Fibroblast of pulmonary artery (primary cell): Measurements from ENCODE around the gene ARSB.

Experiments used
- DNase-seq: peaks from one replicate; pipeline ENCODE4 v3.0.0-alpha.2; 2010; ENCODE audit warnings: low read depth
- H3K4me3 ChIP-seq: replicated peaks from 2 replicates; pipeline ENCODE4 v1.5.1; 2011; ENCODE audit warnings: low read depth, mild to moderate bottlenecking, control low read depth, low read length, moderate library complexity
- CTCF ChIP-seq: IDR thresholded peaks from 2 replicates; pipeline ENCODE4 v1.5.1; 2011; ENCODE audit warnings: mild to moderate bottlenecking, control low read depth, low read length, inconsistent platforms; ENCODE audit errors: missing control alignments

The ARSB gene

GRCh38 chr5:78809444-78809843, 175.7 kb downstream of the ARSB start:
- no peak for DNase-seq
- no peak overlapping the region for H3K4me3 ChIP-seq
- no peak for TF ChIP-seq CTCF

GRCh38 chr5:78808818-78809217, 176.3 kb downstream of the ARSB start:
- no peak overlapping the region for H3K4me3 ChIP-seq
- DNase-seq: no peak
- TF ChIP-seq CTCF: no peak

GRCh38 chr5:78808380-78808779, 176.7 kb downstream of the ARSB start:
- TF ChIP-seq CTCF: no peak
- H3K4me3 ChIP-seq: no peak overlapping the region
- peak; percentile 51 for DNase-seq

- peak; percentile 76 for DNase-seq
- H3K4me3 ChIP-seq: no peak overlapping the region
- TF ChIP-seq CTCF: no peak
Measured at GRCh38 chr5:78806544-78806943, 178.6 kb downstream of the ARSB start.

DNA sequence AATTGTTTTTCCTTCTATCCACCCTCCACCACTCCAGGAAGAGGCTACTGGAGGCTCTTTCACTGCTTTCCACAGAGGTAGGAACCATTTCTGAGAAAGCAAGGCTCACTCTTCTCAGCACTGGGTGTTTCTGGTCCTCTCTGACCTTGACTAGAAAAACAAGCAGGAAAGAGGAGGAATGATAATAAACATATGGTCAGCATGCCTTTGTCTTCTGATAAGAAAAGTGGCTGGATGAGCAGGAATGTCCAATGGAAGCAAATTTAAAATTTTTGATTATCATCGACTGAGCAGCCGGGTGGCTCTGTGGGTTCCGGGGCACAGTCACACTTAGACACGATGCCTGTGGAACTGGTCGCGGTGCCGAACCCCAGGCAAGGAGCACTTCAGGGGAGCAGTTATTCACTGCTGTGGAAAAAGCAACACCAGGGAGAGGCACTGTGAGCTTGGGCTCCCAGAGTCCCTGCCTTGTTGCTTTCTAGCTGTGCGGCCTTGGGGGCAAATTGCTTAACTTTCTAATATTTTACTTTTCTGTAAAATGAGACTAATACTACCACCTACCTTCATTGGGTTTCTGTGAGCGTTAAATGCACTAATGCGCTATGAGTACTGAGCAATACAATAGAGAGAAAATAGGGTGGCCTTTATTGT, 179.5 kb downstream of the ARSB start:
- no peak for DNase-seq
- no peak overlapping the region for H3K4me3 ChIP-seq
- no peak for TF ChIP-seq CTCF

DNA sequence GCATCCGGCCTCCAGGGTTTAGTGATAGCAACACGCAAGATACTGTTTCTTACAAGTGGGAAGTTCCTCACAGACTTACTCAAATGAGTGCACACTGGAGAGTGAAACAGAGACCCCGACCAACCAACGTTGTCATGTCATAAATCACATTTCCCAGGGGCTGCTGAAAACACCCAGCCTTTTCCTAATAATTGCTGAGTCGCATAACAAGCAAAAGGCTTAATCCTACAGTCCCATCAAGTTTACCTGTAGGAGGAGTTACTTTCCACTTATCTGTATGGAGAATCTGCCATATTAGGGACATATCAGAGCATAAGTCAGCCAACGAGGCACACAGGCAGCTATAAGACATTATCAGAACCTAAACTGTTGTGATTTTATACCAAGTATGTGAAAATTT, 180.1 kb downstream of the ARSB start:
- DNase-seq: no peak
- H3K4me3 ChIP-seq: no peak overlapping the region
- no peak for TF ChIP-seq CTCF

DNA sequence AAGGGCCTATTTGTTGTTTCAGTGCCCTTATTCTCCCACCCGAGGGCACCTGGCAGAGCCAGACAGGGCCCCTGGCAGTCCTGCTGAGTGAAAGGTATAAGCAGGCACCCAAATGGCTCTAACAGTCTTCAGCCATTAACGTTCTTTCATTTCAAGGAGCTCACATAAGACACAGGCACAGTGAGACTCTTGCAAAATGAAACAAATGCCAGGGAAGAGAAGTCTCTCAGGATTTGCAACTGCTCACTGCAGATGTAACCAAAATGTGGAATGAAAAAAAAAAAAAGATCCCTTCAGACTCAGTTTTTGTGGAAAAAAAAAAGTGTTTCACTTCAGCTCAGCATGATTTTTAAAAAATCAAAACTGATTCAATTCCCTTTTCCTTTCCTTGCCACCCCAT, 181.2 kb downstream of the ARSB start:
- DNase-seq: no peak
- no peak overlapping the region for H3K4me3 ChIP-seq
- TF ChIP-seq CTCF: no peak
